GM19372 (cell line): ENCODE measurements around the gene MGMT.

Experiments
- ATAC-seq: cut with Tn5 transposase; IDR thresholded peaks from one replicate; pipeline ENCODE4 v1.9.1; 2021; ENCODE audit warnings: mild to moderate bottlenecking, low read depth, moderate library complexity; ENCODE audit not compliant: unreplicated experiment

Gene MGMT

DNA sequence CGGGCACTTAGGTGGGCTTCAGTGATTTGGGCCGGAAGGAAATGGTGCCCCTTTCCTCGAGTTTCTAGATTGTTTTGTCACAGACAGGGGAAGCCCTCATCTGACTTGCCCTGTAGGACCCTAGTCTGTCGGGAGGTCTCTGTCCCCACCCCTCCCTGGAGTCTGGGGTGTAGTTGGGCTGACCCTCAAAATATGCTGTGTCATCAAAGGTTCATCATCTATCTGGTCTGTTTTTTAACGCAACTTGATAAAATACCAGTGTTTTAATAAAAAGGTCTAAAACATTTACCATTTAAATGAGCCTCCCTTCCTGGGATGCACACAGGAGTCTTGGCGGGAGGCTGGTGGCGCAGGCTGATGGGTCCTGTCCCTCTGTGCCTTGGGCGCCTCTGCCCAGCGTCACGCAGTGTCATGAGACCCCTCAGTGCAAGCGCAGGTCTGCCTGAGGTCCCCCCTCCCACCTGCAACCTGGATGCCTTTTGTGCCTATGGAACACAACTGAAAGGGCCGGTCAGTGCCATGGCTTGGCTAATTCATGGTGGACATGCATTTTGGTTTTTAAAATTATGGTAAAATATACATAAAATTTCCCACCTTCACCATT is 146.4 kb downstream of the MGMT start:
- no peak for ATAC-seq

DNA sequence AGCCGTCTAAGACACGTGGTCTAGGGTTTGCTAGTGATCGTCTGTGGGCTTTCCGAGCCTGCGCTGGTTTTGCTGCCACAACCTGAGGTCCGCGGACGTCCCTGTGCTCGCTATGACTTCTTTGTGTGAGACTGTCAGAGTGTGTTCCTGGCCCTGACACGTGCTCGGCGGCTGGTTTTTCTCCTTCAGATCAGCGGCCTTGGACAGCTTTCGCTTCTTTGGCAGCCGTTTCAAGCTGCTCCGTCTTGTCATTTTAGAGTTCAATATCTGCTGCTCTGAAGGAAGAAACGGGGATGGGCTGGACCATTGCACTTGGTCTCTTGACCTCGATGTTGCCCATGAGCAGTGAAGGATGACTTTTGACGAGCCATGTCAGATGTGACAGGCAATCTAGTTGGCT is 147.3 kb downstream of the MGMT start:
- ATAC-seq = no peak

GRCh38 chr10:129615381-129615780 is 148.3 kb downstream of the MGMT start:
- no peak for ATAC-seq

DNA sequence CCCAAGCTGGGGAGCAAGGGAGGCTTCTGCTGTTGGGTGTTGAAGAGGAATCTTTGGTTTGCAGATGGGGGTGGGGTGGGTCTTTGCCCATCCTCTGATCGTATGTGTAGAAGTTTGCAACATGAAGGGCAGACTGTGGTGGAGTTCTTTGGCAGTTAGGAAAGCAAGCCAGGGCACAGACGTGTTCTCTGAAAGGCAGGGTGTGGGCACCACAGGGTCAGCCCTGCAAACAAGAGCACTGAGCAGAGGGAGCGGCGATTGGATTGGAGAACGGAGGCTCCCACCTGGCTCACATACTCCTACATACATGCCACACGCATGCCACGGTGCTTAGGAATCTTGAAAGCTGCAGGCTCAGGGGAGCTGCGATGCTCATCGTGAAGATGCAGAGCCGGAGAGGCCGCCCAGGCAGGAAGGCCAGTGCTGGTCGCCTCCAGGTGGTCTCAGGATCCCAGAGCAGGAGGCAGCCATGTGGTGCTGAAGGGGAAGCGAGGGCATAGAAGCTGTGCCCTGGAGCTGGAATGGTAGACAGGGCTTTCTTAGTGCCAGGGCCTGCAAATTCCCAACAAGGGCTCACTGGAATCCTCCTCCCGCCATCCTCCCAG is 149.0 kb downstream of the MGMT start:
- no peak for ATAC-seq

DNA sequence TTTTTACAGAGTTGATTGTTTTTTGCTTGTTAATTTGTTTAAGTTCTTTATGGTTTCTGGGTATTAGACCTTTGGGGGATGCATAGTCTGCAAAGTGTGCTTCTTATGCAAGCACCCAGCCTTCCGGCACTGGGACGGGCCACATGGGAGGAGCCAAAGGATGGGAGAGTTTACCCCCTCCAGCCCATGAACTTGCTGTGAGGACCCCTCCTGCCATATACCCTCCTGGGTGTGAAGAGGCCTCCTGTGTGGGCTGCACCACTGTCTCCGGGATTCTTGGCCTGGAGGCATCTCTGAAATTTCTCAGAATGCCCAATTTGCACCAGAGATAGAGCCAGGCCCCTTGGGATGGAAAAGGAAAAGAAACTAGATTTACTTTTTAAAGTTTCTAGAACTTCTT is 150.7 kb downstream of the MGMT start:
- ATAC-seq = no peak

- no peak for ATAC-seq
Measured at GRCh38 chr10:129621062-129621461, 154.0 kb downstream of the MGMT start.

GRCh38 chr10:129621693-129622092 is 154.7 kb downstream of the MGMT start:
- ATAC-seq = no peak

- ATAC-seq = no peak
Measured at GRCh38 chr10:129622291-129622690, 155.2 kb downstream of the MGMT start.

- no peak for ATAC-seq
Measured at GRCh38 chr10:129622736-129623135, 155.7 kb downstream of the MGMT start.

DNA sequence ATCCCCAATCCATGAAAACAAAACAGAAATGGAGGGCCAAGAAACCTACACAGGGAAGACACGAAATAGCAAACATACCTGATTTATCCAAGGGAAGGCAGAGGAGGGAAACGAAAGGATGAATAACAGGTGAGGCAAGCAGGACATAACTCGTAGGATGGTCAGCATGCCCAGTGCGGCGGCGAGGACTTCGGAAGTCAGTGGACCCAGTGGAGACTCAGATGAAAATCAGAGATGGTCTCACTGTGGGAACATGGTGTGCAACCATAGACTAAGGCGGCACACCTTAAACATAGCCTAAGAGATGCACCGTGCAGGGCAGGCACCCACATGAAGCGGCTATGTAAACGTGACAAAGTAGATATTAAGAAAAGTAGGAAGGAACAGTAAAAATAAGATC is 157.5 kb downstream of the MGMT start:
- no peak for ATAC-seq

GRCh38 chr10:129626309-129626708 is 159.3 kb downstream of the MGMT start:
- ATAC-seq = no peak

DNA sequence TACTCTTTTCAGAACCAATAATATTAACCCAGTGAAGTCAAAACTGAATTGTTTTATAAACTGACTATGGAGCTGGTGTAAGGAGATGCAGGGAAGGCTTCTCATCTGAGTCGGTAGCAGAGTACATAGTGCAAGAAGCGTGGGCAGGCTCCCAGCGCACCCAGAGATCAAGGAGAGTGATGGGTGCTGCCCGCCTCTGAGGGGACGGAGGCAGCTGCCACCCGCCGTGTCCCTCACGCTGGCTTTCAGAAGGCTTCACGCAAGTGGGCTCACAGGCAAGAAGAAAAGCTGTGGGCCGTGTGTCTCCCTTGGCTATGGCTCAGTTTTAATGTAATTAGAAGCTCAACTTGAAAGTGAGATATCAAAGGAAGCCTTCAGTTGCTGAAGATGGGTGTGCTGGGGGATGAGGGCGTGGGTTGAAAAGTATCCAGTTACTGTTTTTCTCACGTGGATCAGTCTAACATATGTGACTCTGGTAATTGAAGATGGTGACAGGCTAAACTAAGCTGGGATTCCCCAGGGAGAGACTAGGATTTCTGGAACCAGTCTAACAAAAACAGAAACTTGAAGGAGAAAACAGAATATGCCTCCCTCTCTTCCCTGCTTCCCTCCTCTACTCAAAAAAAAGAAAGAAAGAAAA is 159.9 kb downstream of the MGMT start:
- ATAC-seq = no peak

DNA sequence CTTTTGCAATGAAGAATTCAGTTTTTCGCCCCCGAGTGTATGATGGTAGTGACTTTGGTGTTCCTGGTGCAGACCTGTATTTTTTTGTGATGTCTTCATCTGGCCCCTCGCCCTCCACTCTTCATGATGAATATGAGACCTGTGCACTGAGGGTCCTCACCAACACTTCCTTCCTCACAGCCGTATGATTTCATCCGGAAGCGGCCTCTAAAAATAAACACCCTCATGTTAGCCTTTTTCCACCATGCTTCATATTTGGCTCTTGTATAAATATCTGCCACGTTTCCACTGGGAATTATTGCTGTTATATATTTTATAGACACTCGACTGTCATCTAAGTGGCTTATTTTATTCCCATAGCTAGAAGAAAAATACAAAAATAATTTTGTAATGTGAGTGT is 160.4 kb downstream of the MGMT start:
- no peak for ATAC-seq

DNA sequence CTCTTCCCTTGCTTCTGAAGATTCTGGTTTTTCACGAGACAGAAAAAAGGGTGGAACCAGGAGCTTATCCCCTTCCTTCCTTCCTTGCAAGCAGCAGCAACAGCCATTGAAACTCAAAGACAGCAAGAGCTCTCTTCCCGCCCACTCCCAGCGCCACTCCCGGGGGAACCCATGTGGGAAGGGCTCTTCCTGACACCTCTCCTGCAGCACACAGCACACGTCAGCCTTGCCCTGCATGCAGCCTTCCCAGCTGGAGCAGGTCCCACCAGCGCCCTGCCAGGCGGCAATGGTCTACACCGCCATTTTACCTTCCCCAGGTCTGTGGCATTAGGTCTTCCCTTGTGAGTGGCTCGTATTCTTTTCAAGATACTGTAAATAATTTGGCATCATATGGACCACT is 161.8 kb downstream of the MGMT start:
- no peak for ATAC-seq

DNA sequence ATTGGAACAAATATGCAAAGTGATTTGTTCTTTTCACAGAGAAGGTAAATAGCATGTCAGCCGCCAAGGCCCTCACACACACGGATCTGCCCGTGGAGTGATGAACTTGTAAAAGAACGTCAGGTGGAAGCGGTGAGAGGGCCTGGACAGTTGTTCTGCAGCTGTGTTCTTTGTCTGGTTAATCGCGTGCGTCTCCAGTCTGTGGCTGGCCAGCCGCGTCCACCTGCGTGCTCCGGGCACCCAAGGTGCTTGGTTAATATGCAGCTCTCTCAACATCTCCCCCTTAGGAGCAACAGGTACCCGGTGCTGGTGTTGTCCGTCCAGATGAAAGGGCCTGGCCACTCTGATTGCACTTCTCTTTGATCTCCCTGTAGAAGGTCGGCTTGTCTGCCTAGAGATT is 162.9 kb downstream of the MGMT start:
- no peak for ATAC-seq

- no peak for ATAC-seq
Measured at GRCh38 chr10:129631006-129631405, 164.0 kb downstream of the MGMT start.

GRCh38 chr10:129631870-129632623 is 165.0 kb downstream of the MGMT start:
- no peak for ATAC-seq

DNA sequence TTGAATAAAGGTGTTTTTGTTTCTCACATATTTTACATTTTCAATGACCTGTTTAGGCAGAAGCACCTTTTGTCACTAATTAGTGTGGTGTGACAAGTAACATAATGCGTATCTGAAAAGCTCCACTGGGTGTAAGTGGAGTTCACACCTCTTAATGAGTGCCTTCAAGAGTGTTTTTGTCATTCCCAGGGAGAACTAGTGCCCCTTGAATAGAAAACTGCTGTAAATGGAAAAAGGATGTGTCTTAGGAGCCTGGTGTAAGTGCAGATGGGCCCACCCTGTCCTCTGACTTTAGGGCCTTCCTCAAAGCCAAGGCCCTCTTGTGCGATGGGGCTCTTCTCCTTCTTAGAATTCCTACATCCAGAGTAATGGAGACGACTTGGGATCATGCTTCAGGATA is 170.0 kb downstream of the MGMT start:
- ATAC-seq = no peak

DNA sequence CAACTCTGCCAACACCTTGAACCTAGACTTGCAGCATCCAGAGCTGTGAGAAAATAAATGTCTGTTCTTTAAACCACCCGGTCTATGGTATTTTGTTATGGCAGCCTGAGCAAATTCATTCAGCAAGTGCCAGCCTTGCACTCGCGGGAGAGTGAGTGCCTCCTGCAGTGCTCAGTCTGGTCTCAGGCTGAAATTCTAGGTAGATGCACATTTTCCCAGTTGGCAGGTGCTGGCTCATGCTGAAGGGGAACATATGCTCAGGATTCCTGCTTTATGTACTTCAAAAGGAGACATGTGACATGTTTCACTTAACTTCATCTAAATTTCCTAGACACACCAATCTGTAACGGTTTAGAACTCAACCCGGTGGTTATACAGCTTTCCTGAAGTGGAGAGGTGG is 170.8 kb downstream of the MGMT start:
- ATAC-seq = no peak

DNA sequence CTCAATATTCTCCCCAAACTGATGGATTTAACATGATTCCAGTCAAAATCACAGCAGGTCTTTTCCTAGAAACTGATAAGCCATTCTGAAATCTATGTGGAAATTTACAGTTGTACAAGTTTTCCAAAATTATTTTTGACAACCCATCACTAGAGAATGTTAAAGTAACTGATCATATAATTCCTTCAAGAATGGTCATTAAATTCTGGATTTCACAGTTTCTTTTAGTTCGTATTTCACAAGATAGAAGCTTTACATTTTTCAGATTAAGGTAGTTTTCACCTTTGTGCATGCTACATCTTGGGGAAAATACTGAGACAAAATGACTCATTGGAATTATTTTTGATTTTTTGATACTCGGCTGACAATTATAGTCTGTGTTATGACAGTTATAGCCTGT is 174.3 kb downstream of the MGMT start:
- no peak for ATAC-seq

DNA sequence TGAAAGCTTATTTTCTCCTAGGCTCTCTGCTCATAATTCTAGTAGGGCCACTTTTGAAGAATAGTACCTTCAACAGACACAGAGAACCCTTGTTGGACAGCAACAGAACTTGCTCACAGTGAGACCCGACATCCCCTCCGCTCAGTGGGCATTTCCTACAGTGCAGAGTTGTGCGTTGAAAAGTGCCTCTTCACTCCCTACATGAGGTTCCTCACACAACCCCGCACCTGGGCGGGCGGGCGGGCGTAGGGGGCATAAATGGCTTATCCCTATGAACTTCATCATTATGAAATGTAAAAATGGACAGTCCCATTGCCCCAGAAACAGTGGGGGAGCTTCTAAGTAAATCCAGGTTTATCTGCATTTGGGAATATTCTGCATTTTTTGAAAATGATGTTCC is 174.9 kb downstream of the MGMT start:
- ATAC-seq = no peak

GRCh38 chr10:129642427-129642826 is 175.4 kb downstream of the MGMT start:
- ATAC-seq = no peak
